DMS114 treated with DMSO at 0.1 percent for 48 hours (cell line): ENCODE results near the gene NUMBL.
"Not testable (repeated sequence)": the region's sequence is repeated elsewhere in the genome, so short reads cannot be mapped to it uniquely, and the experiment has no call there.

ENCODE experiments used
- DNase-seq: peaks from one replicate; lab custom pipeline; 2025; ENCODE audit not compliant: unreplicated experiment; lab: John Stamatoyannopoulos, UW

NUMBL gene

DNA sequence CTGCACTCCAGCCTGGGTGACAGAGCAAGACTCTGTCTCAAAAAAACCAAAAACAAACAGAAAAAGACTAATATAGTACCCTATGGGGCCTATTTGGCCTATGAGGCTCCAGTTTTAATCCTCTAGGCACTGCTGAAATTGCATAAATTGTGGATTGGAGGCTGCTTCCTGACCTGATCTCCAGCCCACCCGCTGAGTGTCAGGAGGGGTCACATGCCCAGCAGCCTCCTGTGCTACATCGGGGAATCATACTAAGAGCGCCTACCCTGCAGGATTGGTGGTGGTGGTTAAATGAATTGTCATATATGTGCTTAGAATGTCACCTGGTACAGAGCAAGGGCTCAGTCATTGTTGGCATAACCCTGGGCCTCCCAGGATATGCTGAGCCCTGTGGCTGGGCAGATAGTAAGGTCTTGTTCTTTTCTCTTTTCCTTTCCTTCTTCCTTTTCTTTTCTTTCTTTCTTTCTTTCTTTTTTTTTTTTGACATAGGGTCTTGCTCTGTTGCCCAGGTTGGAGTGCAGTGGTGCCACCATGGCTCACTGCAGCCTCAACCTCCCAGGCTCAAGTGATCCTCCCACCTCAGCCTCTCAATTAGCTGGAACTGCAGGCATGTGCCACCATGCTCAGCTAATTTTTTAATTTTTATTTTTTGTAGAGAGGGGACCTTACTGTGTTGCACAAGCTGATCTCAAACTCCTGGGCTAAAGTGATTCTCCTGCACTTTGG is 58.0 kb downstream of the NUMBL start:
- no peak for DNase-seq

DNA sequence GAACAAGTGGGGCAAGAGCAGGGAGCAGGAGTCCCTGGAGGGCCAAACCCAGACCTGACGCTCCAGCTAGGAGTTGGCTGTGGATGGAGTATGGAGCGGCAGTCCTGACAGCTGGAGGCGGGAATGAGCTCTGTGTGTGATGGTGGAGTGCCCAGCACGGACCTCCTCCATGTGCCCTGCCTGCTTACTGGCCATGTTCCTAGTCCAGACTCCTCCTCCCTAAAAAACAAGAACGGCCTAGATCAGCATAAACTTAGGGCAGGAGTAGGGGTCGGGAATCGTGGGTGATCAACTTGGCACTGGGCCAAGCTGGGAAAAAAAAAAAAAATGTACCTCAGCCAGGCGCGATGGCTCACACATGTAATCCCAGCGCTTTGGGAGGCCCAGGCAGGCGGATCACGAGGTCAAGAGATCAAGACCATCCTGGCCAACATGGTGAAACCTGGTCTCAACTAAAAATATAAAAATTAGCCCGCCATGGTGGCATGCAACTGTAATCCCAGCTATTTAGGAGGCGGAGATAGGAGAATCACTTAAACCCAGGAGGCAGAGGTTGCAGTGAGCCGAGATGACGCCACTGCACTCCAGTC is 59.8 kb downstream of the NUMBL start:
- no peak for DNase-seq

DNA sequence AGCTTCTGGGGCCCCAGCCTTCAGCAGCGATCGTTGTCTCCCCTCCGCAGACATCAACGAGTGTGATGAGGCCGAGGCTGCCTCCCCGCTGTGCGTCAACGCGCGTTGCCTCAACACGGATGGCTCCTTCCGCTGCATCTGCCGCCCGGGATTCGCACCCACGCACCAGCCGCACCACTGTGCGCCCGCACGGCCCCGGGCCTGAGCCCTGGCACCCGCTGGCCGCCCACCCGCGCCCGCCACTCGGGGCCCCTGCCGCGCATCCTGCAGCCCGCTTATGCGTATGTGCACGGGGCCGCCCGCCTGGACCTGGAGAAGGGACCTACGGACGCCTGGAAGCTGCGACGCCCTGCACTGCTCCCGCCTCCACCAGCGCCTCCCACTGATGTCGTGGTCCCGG is 61.1 kb downstream of the NUMBL start:
- DNase-seq = no peak

DNA sequence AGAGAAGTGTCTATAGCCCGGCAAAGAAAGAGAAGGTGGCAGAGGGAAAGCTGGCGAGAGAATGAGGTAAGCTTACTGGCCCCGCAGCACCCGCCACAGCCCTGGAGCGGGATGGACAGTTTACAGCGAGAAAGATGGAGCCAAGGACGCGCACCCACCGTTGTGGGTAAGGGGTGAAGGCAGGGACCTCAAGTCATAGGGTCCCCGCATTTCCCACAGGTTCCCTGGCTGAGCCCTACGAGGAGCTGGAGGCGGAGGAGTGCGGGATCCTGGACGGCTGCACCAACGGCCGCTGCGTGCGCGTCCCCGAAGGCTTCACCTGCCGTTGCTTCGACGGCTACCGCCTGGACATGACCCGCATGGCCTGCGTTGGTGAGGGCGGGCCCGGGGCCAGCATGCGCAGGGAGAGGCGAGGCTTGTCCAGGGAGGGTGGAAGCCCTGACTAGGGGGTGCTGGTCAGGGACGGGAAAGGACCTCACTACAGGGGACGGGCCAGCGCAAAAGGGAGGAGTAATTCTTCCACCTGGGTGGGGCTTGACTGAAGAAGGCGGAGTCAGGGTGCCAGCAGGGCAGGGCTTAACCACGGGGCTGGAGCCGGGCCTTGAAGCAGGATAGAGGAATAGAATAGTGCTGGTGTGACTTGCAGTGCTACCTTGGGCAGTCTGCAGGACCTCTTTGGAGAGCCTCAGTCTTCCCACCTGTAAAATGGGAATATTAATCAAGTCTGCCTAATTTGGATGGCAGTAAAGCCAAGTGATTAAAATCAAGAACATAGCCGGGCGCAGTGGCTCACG is 62.8 kb downstream of the NUMBL start:
- no peak for DNase-seq

DNA sequence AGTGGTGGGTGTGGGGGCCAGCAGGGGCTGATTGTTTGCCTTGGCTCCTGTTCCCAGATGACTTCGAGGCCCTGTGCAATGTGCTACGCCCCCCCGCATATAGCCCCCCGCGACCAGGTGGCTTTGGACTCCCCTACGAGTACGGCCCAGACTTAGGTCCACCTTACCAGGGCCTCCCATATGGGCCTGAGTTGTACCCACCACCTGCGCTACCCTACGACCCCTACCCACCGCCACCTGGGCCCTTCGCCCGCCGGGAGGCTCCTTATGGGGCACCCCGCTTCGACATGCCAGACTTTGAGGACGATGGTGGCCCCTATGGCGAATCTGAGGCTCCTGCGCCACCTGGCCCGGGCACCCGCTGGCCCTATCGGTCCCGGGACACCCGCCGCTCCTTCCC is 63.5 kb downstream of the NUMBL start:
- DNase-seq = no peak

DNA sequence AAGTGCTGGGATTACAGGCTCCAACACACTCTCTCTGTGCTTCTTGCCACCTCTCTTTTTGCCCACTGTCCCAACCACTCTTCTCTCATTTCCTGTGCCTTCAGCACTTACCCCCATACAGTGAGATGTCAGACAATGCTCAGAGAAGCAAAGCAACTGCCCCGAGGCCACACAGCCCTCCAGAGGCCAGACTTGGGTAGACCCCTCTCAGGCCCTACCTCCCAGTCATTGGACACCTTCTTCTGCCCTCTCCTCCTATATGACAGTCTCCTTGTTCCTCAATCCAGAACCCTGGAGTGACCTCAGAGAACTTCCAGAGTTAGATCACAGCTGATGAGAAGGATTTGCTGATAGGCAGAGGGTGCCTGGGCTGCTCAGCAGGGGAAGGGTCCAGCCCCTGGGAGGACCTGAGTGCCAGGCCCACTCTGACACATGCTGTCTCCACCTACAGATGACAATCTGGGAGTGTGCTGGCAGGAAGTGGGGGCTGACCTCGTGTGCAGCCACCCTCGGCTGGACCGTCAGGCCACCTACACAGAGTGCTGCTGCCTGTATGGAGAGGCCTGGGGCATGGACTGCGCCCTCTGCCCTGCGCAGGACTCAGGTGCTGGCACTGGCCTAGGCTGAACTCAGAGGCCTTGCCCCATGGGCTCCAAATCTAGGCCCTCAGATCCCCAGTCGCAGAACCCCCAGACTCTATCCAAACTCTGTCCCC is 64.9 kb downstream of the NUMBL start:
- DNase-seq = no peak

DNA sequence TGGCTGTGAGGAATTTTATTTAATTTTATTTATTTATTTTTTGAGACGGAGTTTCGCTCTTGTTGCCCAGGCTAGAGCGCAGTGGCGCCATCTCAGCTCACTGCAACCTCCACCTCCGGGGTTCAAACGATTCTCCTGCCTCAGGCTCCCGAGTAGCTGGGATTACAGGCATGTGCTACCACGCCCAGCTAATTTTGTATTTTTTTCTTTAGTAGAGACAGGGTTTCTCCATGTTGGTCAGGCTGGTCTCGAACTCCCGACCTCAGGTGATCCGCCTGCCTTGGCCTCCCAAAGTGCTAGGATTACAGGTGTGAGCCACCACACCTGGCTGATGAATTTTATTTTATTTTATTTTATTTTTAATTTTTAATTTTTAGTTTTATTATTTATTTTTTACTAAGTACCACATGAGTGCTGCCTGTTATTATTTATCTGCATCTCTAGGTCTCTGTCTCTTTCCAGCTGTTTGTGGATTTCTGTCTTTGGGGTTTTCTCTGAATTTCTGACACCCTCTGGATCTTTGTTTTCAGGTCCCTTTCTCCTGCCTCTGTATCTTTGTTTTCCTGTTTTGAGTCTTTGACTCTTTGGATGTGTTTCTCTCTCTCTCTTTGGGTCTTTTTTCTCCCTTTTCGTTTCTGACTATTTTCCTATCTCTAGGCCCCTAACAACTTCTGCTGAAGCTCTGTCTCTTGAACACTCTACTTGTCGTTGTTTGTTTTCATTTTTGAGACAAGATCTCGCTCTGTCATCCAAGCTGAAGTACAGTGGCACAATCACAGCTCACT is 65.9 kb downstream of the NUMBL start:
- not testable (repeated sequence) for DNase-seq

DNA sequence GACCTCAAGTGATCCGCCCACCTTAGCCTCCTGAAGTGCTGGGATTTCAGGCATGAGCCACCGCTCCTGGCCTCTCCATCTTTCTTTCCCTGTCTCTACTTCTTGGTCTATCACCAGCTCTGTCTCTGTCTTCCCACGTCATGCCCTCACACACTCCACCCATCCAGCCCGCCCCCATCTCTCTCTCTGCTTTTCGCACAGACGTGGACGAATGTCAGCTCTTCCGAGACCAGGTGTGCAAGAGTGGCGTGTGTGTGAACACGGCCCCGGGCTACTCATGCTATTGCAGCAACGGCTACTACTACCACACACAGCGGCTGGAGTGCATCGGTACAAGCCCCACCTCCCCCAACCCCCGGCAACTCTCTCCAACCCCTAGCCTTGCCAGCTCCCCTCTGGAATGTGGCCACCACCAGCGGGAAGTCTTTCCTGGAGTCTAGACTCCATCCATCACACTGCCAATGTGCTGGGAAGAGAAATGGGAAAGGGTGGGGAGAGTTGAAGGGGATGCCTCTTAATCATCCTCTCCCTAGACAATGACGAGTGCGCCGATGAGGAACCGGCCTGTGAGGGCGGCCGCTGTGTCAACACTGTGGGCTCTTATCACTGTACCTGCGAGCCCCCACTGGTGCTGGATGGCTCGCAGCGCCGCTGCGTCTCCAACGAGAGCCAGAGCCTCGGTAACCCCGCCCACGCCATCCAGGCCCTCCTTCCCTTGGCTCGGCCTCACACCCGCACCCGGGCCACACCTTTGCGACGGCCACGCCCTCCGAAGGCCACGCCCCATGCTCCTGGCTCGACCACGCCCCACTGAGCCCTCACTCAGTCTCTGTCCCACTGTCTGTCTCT is 66.8 kb downstream of the NUMBL start:
- DNase-seq = no peak

DNA sequence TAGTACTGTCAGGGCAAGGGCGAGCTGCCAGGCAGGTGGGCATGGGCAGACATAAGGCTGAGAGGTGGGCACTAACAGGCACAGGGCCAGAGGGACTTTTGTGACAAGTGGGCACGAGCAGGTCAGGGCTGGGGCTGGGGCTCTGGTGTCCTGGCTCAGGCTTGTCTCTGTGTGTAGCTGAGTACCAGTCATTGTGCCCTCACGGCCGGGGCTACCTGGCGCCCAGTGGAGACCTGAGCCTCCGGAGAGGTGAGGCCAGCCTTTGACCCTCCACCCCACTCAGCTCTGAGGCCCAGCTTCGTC is 67.7 kb downstream of the NUMBL start:
- DNase-seq = no peak

DNA sequence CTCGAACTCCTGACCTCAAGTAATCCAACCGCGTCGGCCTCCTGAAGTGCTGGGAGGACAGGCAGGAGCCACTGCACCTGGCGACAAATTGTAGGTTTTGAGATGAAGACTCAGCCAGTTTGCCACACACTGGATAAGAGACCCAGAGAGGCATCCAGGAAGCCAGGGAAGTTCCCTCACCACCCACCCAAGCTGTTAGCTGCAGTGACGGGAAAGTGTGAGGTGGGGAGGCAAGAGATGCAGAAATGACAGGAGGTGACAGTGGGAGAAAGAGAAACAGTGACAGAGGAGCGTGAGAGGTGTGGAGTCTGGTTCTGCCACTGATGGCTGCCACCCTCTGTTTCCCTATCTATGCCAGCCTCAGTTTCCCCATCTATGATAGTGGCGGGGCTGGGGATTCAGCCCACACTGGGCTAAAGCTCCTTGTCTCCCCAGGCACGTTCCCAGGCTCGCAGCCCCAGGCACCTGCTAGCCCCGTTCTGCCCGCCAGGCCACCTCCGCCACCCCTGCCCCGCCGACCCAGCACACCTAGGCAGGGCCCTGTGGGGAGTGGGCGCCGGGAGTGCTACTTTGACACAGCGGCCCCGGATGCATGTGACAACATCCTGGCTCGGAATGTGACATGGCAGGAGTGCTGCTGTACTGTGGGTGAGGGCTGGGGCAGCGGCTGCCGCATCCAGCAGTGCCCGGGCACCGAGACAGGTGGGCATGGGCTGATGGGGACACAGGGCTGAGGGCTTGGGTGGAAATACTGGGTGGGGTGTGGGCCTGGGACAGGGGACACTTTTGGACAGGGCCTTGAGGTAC is 68.3 kb downstream of the NUMBL start:
- DNase-seq = no peak

DNA sequence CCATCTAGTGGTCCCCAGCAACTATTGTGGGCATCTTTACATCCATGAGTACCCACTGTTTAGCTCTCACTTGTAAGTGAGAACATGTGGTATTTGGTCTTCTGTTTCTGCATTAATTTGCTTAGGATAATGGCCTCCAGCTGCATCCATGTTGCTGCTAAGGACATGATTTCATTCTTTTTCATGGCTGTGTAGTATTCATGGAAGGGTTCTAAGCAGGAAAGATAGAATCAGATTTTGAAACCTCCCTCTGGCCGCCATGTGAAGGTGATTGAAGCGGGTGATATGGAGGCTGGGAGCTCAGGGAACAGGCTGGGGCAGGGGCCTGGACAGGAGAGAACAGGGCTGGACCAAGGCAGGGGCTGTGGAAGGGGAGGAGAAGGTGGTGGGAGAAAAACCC is 69.2 kb downstream of the NUMBL start:
- no peak for DNase-seq

DNA sequence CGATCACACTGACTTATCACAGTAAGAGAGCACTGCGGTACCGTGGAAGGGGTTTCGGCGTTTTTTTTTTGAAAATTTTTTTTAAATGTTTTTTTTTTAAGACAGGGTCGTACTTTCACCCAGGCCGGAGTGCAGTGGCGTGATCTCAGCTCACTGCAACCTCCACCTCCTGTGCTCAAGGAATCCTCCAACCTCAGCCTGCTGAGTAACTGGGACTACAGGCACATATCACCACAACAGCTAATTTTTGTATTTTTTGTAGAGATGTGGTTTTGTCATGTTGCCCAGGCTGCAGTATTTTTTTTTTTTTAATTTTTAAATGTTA is 70.3 kb downstream of the NUMBL start:
- DNase-seq = no peak

DNA sequence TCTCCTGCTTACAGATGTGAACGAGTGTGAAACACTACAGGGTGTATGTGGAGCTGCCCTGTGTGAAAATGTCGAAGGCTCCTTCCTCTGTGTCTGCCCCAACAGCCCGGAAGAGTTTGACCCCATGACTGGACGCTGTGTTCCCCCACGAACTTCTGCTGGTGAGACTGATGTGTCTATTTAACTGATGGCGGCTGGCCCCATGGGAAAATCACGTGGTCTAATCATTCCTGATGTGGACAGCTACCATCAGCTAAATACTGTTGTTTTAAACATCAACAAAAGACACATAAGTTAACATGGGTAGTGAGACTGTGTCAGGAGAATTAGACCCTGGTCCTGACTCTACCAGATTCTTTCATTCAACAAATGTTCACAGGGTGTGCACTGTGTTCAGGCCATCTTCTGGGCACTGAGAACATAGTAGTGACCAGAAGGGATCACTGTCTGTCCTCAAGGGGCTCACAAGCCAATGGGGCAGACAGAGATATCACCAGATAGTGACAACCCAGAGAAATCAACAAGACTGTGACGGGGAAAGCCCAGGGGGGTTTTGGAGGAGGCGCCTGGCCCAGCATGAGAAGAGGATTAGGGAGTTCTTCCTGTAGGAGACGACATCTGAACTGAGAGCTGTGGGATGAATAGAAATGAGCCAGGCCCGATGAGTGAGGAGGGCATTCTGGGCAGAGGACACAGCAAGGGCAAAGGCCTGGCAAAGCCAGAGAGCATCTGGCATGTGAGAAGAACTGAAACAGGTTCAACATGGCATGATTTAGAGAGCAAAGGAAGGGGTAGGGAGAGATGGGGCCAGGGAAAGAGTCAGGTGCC is 70.9 kb downstream of the NUMBL start:
- DNase-seq = no peak

DNA sequence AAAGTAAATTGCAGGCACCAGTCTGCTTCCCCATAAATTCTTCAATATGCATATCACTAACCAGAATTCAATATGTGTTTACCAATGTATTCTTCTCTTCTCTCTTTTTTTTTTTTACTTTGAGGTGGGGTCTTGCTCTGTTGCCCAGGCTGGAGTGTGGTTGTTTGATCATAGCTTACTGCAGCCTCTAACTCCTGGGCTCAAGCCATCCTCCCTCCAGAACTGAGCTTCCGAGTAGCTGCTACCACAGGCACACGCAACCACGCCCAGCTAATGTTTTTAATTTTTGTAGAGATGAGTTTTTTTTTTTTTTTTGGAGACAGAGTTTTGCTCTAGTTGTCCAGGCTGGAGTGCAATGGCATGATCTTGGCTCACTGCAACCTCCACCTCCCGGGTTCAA is 72.5 kb downstream of the NUMBL start:
- DNase-seq = no peak

DNA sequence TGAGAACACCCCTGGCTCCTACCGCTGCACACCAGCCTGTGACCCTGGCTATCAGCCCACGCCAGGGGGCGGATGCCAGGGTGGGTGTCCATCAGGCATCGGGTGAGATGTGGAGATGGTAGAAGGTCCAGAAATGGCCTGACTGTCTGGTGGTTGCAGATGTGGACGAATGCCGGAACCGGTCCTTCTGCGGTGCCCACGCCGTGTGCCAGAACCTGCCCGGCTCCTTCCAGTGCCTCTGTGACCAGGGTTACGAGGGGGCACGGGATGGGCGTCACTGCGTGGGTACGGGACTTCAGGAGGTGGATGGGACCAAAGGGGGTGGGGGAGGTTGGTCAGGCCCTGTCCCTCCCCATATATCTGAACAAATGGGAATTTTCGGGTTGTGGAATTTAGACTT is 73.5 kb downstream of the NUMBL start:
- DNase-seq = no peak

DNA sequence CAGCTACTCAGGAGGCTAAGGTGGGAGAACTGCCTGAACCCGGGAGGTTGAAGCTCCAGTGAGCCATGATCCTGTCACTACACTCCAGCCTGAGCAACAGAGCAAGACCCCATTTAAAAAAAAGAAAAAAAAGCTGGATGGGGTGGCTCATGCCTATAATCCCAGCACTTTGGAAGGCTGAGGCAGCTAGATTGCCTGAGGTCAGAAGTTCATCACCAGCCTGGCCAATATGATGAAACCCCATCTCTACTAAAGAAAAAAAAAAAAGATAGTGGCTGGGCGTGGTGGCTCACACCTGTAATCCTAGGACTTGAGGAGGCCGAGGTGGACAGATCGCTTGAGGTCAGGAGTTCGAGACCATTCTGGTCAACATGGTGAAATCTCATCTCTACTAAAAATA is 74.3 kb downstream of the NUMBL start:
- no peak for DNase-seq
